HEK293 (cell line): ENCODE results near the gene SARNP.

Experiments used
- CTCF ChIA-PET: fragments of 350-600 bp; formaldehyde crosslinking; extraction: SDS; loops from one replicate; lab custom pipeline; 2021; ENCODE audit warnings: antibody characterized with exemption; lab: Yijun Ruan, JAX
- POLR2A ChIA-PET: fragments of 300-600 bp; formaldehyde crosslinking; extraction: SDS; loops from one replicate; lab custom pipeline; 2020; ENCODE audit warnings: antibody characterized with exemption, inconsistent platforms; lab: Yijun Ruan, JAX
- H3K27ac ChIP-seq: fragments of 200-500 bp; sonication (Bioruptor generic); 2 replicates; pipeline ENCODE4 v1.5.1; 2014; ENCODE audit warnings: low read depth, low read length, control low read depth, inconsistent platforms; ENCODE audit errors: extremely low read depth
- H3K36me3 ChIP-seq, 2 experiments: fragments of 200-500 bp in 1 of 2; sonication (Bioruptor generic) in 1 of 2; 1 replicate in 1 of 2; 2 replicates in 1 of 2; pipeline ENCODE4 v1.5.1; 2014 to 2017; ENCODE audit warnings: inconsistent platforms in 2 of 2, low read length in 2 of 2; ENCODE audit not compliant: control insufficient read depth in 2 of 2, insufficient read depth in 1 of 2
- H3K4me1 ChIP-seq: fragments of 200-500 bp; sonication (Bioruptor generic); 2 replicates; pipeline ENCODE4 v1.5.1; 2014; ENCODE audit warnings: mild to moderate bottlenecking, low read length, inconsistent platforms; ENCODE audit not compliant: control insufficient read depth, insufficient read depth
- H3K4me3 ChIP-seq: 2 replicates; pipeline ENCODE4 v1.5.1; 2011; ENCODE audit warnings: low read depth, mild to moderate bottlenecking, control low read depth, low read length, moderate library complexity
- H3K9me3 ChIP-seq: fragments of 200-500 bp; sonication (Bioruptor generic); 2 replicates; pipeline ENCODE4 v1.5.1; 2014; ENCODE audit warnings: low read depth, low read length, inconsistent platforms; ENCODE audit not compliant: control insufficient read depth, insufficient read depth
- MZF1 ChIP-seq: fragments of 450-650 bp; formaldehyde crosslinking; IDR thresholded peaks from 2 replicates; pipeline ENCODE4 v1.5.1; 2017; ENCODE audit warnings: missing biosample characterization, missing genetic modification characterization, borderline replicate concordance
- OVOL3 ChIP-seq: fragments of 450-650 bp; formaldehyde crosslinking; IDR thresholded peaks from 2 replicates; pipeline ENCODE4 v1.5.1; 2016; ENCODE audit warnings: missing biosample characterization, missing genetic modification characterization
- PRDM1 ChIP-seq: fragments of 450-650 bp; formaldehyde crosslinking; IDR thresholded peaks from 2 replicates; pipeline ENCODE4; 2016; ENCODE audit warnings: missing biosample characterization, missing genetic modification characterization
- ZBTB1 ChIP-seq: fragments of 450-650 bp; formaldehyde crosslinking; IDR thresholded peaks from 2 replicates; pipeline ENCODE4 v1.5.1; 2016; ENCODE audit warnings: missing biosample characterization, missing genetic modification characterization
- ZBTB48 ChIP-seq: fragments of 450-650 bp; formaldehyde crosslinking; IDR thresholded peaks from 2 replicates; pipeline ENCODE4 v1.5.1; 2016; ENCODE audit warnings: missing biosample characterization, missing genetic modification characterization
- ZNF121 ChIP-seq: fragments of 450-650 bp; formaldehyde crosslinking; IDR thresholded peaks from 2 replicates; pipeline ENCODE4 v1.5.1; 2016; ENCODE audit warnings: missing biosample characterization, missing genetic modification characterization
- ZNF146 ChIP-seq: fragments of 450-650 bp; formaldehyde crosslinking; IDR thresholded peaks from 2 replicates; pipeline ENCODE4 v1.5.1; 2016; ENCODE audit warnings: missing biosample characterization, missing genetic modification characterization
- ZNF16 ChIP-seq: fragments of 450-650 bp; formaldehyde crosslinking; IDR thresholded peaks from 2 replicates; pipeline ENCODE4 v1.5.1; 2016; ENCODE audit warnings: low read depth, missing biosample characterization, missing genetic modification characterization
- ZNF169 ChIP-seq: fragments of 450-650 bp; formaldehyde crosslinking; IDR thresholded peaks from 2 replicates; pipeline ENCODE4 v1.5.1; 2016; ENCODE audit warnings: missing biosample characterization, missing genetic modification characterization
- ZNF2 ChIP-seq: fragments of 450-650 bp; formaldehyde crosslinking; IDR thresholded peaks from 2 replicates; pipeline ENCODE4 v1.5.1; 2016; ENCODE audit warnings: missing biosample characterization, missing genetic modification characterization
- ZNF211 ChIP-seq: fragments of 450-650 bp; formaldehyde crosslinking; IDR thresholded peaks from 2 replicates; pipeline ENCODE4 v1.5.1; 2016; ENCODE audit warnings: low read depth, missing biosample characterization, missing genetic modification characterization
- ZNF341 ChIP-seq: fragments of 450-650 bp; formaldehyde crosslinking; IDR thresholded peaks from 2 replicates; pipeline ENCODE4; 2016; ENCODE audit warnings: low read depth, missing biosample characterization, missing genetic modification characterization
- ZNF391 ChIP-seq: fragments of 450-650 bp; formaldehyde crosslinking; IDR thresholded peaks from 2 replicates; pipeline ENCODE4 v1.5.1; 2016; ENCODE audit warnings: low read depth, missing biosample characterization, missing genetic modification characterization, borderline replicate concordance
- ZNF473 ChIP-seq: fragments of 450-650 bp; formaldehyde crosslinking; IDR thresholded peaks from 2 replicates; pipeline ENCODE4 v1.5.1; 2017; ENCODE audit warnings: missing biosample characterization, missing genetic modification characterization
- ZNF530 ChIP-seq: fragments of 450-650 bp; formaldehyde crosslinking; IDR thresholded peaks from 2 replicates; pipeline ENCODE4 v1.5.1; 2016; ENCODE audit warnings: low read depth, missing biosample characterization, missing genetic modification characterization
- ZNF544 ChIP-seq: fragments of 450-650 bp; formaldehyde crosslinking; IDR thresholded peaks from 2 replicates; pipeline ENCODE4 v1.5.0; 2017; ENCODE audit warnings: missing biosample characterization, missing genetic modification characterization
- ZNF610 ChIP-seq: fragments of 450-650 bp; formaldehyde crosslinking; IDR thresholded peaks from 2 replicates; pipeline ENCODE4 v1.5.1; 2016; ENCODE audit warnings: missing biosample characterization, missing genetic modification characterization, borderline replicate concordance
- ZNF660 ChIP-seq: fragments of 450-650 bp; IDR thresholded peaks from 2 replicates; pipeline ENCODE4 v1.5.1; 2018; ENCODE audit warnings: missing biosample characterization, mild to moderate bottlenecking, missing genetic modification characterization
- ZNF670 ChIP-seq: fragments of 450-650 bp; formaldehyde crosslinking; IDR thresholded peaks from 2 replicates; pipeline ENCODE4 v1.5.1; 2016; ENCODE audit warnings: missing biosample characterization, missing genetic modification characterization, low read depth
- ZNF701 ChIP-seq: fragments of 450-650 bp; formaldehyde crosslinking; IDR thresholded peaks from 2 replicates; pipeline ENCODE4 v1.5.1; 2016; ENCODE audit warnings: missing biosample characterization, missing genetic modification characterization
- ZNF707 ChIP-seq: fragments of 450-650 bp; formaldehyde crosslinking; IDR thresholded peaks from 2 replicates; pipeline ENCODE4 v1.5.1; 2016; ENCODE audit warnings: missing biosample characterization, missing genetic modification characterization
- ZSCAN30 ChIP-seq: fragments of 450-650 bp; IDR thresholded peaks from 2 replicates; pipeline ENCODE4 v1.5.1; 2018; ENCODE audit warnings: missing biosample characterization, mild to moderate bottlenecking, missing genetic modification characterization, moderate library complexity
- TF ChIP-seq, protein P1 (sequence below): fragments of 450-650 bp; formaldehyde crosslinking; IDR thresholded peaks from 2 replicates; pipeline ENCODE4 v1.5.1; 2016; ENCODE audit warnings: missing biosample characterization, missing genetic modification characterization
- TF ChIP-seq, protein P2 (sequence below): fragments of 450-650 bp; formaldehyde crosslinking; IDR thresholded peaks from 2 replicates; pipeline ENCODE4 v1.5.1; 2017; ENCODE audit warnings: missing biosample characterization, missing genetic modification characterization

Gene SARNP

DNA sequence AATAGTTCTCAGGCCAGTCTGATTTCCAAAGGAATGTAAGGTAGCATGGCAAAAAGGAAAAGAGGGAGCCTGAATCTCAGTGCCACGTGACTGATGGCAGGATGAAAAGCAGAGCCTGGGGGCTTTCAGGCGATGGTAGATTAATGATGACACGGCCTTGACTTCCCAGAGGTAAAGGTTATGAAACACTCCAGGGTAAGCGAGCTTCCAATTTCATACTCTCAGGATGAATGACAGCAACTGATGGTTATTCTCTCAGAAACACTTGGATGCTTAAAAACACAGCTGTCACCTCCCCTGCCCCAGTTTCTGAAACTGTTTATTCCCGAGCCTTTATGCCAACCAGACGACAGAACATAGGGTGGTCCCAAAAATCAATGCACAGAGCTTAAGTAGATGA is 45.8 kb downstream of the SARNP start:
- H3K36me3 ChIP-seq = peaks cover 29 to 57% of the 10 kb centered on the region in 2 experiments
- H3K27ac ChIP-seq = no peak overlapping the region
- TF ChIP-seq ZNF707 (no peak), ZNF341 (tag by site-specific recombination) (no peak), ZNF16 (tag by site-specific recombination) (no peak), MZF1 (tag by site-specific recombination) (no peak)
- TF ChIP-seq, protein P1, sequence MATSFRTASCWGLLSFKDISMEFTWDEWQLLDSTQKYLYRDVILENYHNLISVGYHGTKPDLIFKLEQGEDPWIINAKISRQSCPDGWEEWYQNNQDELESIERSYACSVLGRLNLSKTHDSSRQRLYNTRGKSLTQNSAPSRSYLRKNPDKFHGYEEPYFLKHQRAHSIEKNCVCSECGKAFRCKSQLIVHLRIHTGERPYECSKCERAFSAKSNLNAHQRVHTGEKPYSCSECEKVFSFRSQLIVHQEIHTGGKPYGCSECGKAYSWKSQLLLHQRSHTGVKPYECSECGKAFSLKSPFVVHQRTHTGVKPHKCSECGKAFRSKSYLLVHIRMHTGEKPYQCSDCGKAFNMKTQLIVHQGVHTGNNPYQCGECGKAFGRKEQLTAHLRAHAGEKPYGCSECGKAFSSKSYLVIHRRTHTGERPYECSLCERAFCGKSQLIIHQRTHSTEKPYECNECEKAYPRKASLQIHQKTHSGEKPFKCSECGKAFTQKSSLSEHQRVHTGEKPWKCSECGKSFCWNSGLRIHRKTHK = no peak
- CTCF ChIA-PET = interaction anchor here (0.9 to 1.6 kb wide), 4 partner anchors 9 to 224 kb away, joined by 3 to 5 read pairs (median 4); no protein-coding TSS in a partner anchor
- POLR2A ChIA-PET = interaction anchor here (1.0 to 1.2 kb wide), 2 partner anchors 46 to 59 kb away, joined by 4 to 7 read pairs; partner anchors contain the start of gene SARNP
- H3K9me3 ChIP-seq = no peaks in the 10 kb centered on the region
- no peaks in the 10 kb centered on the region for H3K4me1 ChIP-seq
- H3K4me3 ChIP-seq = no peak overlapping the region

DNA sequence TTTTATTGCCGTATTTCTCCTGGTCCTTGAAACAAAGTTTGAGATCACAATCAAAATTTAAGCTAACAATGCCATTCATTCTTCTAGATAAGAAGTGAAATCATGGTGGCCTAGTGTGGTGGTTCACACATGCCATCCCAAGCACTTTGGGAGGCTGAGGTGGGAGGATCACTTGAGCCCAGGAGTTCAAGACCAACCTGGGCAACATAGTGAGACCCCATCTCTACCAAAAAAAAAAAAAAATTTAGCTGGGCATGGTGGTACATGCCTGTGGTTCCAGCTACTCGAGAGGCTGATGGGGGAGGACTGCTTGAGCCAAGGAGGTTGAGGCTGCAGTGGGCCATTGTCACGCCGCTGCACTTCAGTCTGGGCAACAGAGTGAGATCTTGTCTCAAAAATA is 50.4 kb downstream of the SARNP start:
- Histone ChIP-seq H3K4me3 (no peak overlapping the region), H3K36me3 (peaks cover 31 to 61% of the 10 kb centered on the region in 2 experiments), H3K27ac (no peak overlapping the region), H3K4me1 (no peaks in the 10 kb centered on the region), H3K9me3 (no peaks in the 10 kb centered on the region)
- ChIA-PET CTCF (interaction anchor here (1.0 kb wide), 1 partner anchor 11 kb away, joined by 3 read pairs; no protein-coding TSS in a partner anchor), POLR2A (interaction anchor here (0.6 to 1.0 kb wide), 2 partner anchors 50 to 168 kb away, joined by 3 read pairs; partner anchors contain the start of genes ORMDL2 and SARNP)
- TF ChIP-seq ZNF473 (tag by site-specific recombination) (no peak), ZNF121 (peak; percentile 88)

DNA sequence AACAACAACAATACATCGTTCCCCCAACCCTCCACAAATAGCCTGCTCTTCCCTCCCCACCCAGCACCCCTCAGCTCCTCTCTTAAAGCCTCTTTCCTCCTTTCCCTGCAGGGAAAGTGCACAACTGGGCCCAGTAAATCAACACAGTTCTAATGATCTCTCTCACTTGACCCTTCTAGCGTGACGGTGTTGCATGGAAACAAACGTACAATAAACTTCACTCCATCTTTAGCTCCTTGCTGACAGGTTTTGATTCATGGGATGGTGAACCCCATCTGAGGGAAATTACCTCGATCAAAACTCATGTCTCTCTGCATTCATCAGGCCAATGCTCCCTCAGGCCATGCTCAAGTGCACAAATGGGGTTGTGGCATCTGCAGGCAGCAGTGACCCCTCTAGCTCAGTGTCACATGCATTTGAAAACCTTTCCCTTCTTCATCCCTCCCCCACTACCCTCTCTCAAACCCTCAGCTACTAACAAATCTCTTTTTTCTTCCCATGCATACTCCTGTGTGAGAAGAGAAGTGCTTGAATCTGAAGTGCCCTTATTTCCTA is 51.7 kb downstream of the SARNP start:
- no peaks in the 10 kb centered on the region for H3K9me3 ChIP-seq
- ChIA-PET POLR2A (interaction anchor here (0.5 kb wide), 1 partner anchor 42 kb away, joined by 3 read pairs; no protein-coding TSS in a partner anchor), CTCF (interaction anchor here (1.0 kb wide), 1 partner anchor 9 kb away, joined by 3 read pairs; no protein-coding TSS in a partner anchor)
- H3K36me3 ChIP-seq = peaks cover 29 to 57% of the 10 kb centered on the region in 2 experiments
- H3K4me3 ChIP-seq = no peak overlapping the region
- no peak overlapping the region for H3K27ac ChIP-seq
- no peaks in the 10 kb centered on the region for H3K4me1 ChIP-seq
- TF ChIP-seq ZBTB48 (tag by site-specific recombination) (no peak), PRDM1 (tag by site-specific recombination) (peak; percentile 42; the same call in 1 of the 2 replicates), ZNF701 (no peak)

DNA sequence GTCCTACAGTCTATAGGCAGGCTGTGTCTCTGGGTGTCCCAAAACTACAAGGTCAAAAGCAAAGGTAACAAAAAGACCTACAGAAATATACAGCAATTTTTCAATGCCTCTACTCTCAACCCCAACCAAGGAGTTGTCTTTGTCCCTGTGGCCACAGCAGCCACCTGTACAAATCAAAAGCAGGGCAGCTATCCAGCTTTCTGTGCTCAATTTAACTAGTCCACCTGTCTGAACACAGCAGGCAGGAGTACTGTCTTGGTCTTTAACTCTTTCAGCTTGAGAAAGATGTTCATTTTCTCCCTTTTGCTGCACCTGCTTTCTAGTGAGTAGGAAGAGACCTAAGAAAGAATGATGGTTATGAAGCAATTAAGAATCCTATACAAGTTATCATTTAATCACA is 54.9 kb downstream of the SARNP start:
- no peak overlapping the region for H3K27ac ChIP-seq
- TF ChIP-seq ZNF530 (tag by site-specific recombination) (no peak), ZNF2 (tag by site-specific recombination) (no peak), ZBTB1 (tag by site-specific recombination) (no peak), ZSCAN30 (tag by site-specific recombination) (no peak), ZNF146 (tag by site-specific recombination) (no peak), OVOL3 (no peak), ZNF169 (tag by site-specific recombination) (no peak), ZNF670 (tag by site-specific recombination) (no peak), ZNF211 (tag by site-specific recombination) (no peak), ZNF391 (tag by site-specific recombination) (no peak), ZNF544 (tag by site-specific recombination) (no peak), ZNF610 (no peak), ZNF660 (tag by site-specific recombination) (no peak)
- TF ChIP-seq, protein P2, sequence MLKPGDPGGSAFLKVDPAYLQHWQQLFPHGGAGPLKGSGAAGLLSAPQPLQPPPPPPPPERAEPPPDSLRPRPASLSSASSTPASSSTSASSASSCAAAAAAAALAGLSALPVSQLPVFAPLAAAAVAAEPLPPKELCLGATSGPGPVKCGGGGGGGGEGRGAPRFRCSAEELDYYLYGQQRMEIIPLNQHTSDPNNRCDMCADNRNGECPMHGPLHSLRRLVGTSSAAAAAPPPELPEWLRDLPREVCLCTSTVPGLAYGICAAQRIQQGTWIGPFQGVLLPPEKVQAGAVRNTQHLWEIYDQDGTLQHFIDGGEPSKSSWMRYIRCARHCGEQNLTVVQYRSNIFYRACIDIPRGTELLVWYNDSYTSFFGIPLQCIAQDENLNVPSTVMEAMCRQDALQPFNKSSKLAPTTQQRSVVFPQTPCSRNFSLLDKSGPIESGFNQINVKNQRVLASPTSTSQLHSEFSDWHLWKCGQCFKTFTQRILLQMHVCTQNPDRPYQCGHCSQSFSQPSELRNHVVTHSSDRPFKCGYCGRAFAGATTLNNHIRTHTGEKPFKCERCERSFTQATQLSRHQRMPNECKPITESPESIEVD = no peak
- TF ChIP-seq, all 188 proteins: peak for 0
- ChIA-PET CTCF (interaction anchor here (1.5 kb wide), 1 partner anchor 34 kb away, joined by 7 read pairs; no protein-coding TSS in a partner anchor), POLR2A (no interaction called here)
- Histone ChIP-seq H3K4me1 (no peaks in the 10 kb centered on the region), H3K36me3 (peaks cover 51 to 73% of the 10 kb centered on the region in 2 experiments), H3K4me3 (no peak overlapping the region), H3K9me3 (no peaks in the 10 kb centered on the region)
